Thoracic aorta (tissue), 2 donors: Measurements from ENCODE around the gene FAM3D. TPM values are rescaled to one million over a fixed set of nuclear protein-coding genes. Genes with fewer than 3 reads are reported as not detected.

Experiments
- ATAC-seq: fragments of 150-250 bp; one replicate; pipeline ENCODE4 v1.8.0; 2017; ENCODE audit warnings: low read depth; ENCODE audit not compliant: insufficient number of reproducible peaks, low FRiP score
- DNase-seq: peaks from one replicate; pipeline ENCODE4 v3.0.0-alpha.2; 2020; ENCODE audit warnings: low spot score
- H3K27ac ChIP-seq, 2 donors: fragments of 200-600 bp; sonication (generic); 1 replicate in 1 of 2; 2 replicates in 1 of 2; pipeline ENCODE4 v1.5.1; 2016; ENCODE audit warnings: mild to moderate bottlenecking in 2 of 2, moderate library complexity in 2 of 2
- H3K27me3 ChIP-seq: fragments of 200-600 bp; sonication (generic); replicated peaks from 2 replicates; pipeline ENCODE4 v1.6.0; 2016; ENCODE audit warnings: mild to moderate bottlenecking; ENCODE audit not compliant: insufficient read depth
- H3K36me3 ChIP-seq: fragments of 200-600 bp; sonication (generic); one replicate; pipeline ENCODE4 v1.5.1; 2016
- H3K4me1 ChIP-seq, 2 donors: fragments of 200-600 bp; sonication (generic); 1 replicate in 1 of 2; 2 replicates in 1 of 2; pipeline versions ENCODE4 v1.5.1 to v1.6.0; 2016; ENCODE audit warnings: low read depth in 2 of 2, mild to moderate bottlenecking in 1 of 2; ENCODE audit not compliant: control insufficient read depth in 1 of 2
- H3K4me3 ChIP-seq: fragments of 200-600 bp; sonication (generic); 2 replicates; pipeline ENCODE4 v1.5.1; 2016; ENCODE audit warnings: mild to moderate bottlenecking
- H3K9me3 ChIP-seq: fragments of 200-600 bp; sonication (generic); 2 replicates; pipeline ENCODE4 v1.5.1; 2016
- total RNA-seq, 2 donors: library from RNA; depleted of rRNA; stranded (reverse); fragments of >200 nt; gene quantifications; one replicate each; pipeline versions ENCODE4 v1.1.0 to v1.2.3, GENCODE V29; 2016
- TF ChIP-seq, protein P1 (sequence below): fragments of 200-600 bp; sonication (generic); IDR thresholded peaks from one replicate; pipeline ENCODE4 v1.5.1; 2019; ENCODE audit warnings: antibody characterized with exemption

The FAM3D gene
- total RNA-seq, 2 donors from 2014 or later: not detected

DNA sequence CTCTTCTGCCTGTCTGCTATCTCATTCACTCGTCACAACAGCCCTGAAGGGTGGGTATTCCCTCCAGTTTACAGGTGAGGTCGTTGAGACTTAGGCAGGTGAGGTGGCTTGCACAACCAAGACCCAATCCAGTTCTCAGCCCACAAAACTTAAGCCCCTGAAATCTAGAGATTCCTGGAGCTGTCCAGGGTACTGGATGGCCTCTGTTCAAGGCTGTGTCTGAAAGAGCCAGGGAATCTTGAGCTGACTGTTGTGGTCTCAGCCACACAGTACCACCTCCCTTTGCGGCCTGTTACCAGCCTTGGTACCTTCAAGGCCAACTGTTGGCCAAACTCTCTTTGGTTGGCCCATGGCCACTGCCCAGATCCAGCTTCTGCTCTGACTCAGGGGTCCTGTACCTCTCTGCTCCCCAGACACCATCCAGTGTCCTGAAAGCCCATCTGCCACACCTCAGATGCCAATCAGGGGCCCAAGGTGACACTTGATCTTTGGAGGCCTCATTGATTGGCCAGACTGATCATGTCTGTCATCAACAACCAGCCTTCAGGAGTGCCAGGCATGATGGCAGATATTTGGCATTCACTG, 78.5 kb downstream of the FAM3D start:
- H3K36me3 ChIP-seq: no peaks in the 10 kb centered on the region
- no peak overlapping the region for H3K4me3 ChIP-seq
- ATAC-seq (no peak), DNase-seq (no peak)
- peaks cover 3 to 15% of the 10 kb centered on the region in 2 donors for H3K4me1 ChIP-seq
- H3K9me3 ChIP-seq: no peaks in the 10 kb centered on the region
- H3K27me3 ChIP-seq: no peaks in the 10 kb centered on the region
- TF ChIP-seq, protein P1, sequence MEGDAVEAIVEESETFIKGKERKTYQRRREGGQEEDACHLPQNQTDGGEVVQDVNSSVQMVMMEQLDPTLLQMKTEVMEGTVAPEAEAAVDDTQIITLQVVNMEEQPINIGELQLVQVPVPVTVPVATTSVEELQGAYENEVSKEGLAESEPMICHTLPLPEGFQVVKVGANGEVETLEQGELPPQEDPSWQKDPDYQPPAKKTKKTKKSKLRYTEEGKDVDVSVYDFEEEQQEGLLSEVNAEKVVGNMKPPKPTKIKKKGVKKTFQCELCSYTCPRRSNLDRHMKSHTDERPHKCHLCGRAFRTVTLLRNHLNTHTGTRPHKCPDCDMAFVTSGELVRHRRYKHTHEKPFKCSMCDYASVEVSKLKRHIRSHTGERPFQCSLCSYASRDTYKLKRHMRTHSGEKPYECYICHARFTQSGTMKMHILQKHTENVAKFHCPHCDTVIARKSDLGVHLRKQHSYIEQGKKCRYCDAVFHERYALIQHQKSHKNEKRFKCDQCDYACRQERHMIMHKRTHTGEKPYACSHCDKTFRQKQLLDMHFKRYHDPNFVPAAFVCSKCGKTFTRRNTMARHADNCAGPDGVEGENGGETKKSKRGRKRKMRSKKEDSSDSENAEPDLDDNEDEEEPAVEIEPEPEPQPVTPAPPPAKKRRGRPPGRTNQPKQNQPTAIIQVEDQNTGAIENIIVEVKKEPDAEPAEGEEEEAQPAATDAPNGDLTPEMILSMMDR: no peak
- H3K27ac ChIP-seq: no peak overlapping the region

DNA sequence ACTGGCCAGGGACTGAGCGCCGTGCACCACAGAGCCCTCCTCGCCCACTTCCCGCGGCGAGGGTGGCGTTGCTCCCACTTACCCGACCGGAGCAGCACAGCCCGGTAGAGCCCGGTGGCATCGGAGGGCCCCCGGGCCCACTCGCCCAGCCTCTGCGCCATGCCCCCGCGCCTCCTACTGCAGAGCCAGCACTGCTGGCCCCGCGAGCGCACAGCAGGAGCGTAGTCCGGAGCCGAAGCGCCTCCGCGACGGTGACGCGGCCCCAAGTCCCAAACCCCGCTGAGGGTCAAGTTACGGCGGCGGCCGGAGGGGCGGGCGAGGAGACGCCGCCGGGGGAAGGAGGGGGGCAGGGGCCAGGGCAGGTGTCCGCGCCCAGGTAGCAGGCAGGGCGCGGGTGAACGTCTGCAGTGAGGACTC, 79.8 kb downstream of the FAM3D start:
- ATAC-seq (no peak), DNase-seq (no peak)
- H3K9me3 ChIP-seq: no peaks in the 10 kb centered on the region
- H3K4me1 ChIP-seq: peaks cover 3 to 15% of the 10 kb centered on the region in 2 donors
- H3K4me3 ChIP-seq: peak overlapping the region; percentile 29
- TF ChIP-seq, protein P1: no peak
- no peaks in the 10 kb centered on the region for H3K27me3 ChIP-seq
- no peak overlapping the region for H3K27ac ChIP-seq
- H3K36me3 ChIP-seq: no peaks in the 10 kb centered on the region

DNA sequence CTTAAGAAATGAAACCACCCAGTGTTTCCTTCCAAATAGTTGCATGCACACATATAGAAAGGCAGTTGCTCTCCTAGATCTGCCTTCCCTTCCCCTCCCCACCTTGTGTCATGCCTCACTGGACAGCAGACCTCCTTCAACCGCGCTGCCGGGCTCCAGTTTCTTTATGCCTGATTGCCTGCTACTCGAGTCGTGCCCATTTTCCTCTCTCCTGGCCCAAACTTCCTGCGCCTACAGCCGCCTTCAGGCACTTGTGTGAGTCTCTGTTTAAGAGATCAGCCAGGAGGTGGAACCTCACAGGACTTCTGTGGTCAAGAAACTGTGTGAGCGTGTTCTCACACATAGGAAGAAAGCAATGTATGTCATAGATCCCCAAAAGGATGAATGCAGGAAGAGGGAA, 80.6 kb downstream of the FAM3D start:
- TF ChIP-seq, protein P1: no peak
- H3K9me3 ChIP-seq: no peaks in the 10 kb centered on the region
- DNase-seq: no peak
- H3K4me1 ChIP-seq: peaks cover 3 to 15% of the 10 kb centered on the region in 2 donors
- ATAC-seq: no peak
- no peaks in the 10 kb centered on the region for H3K27me3 ChIP-seq
- no peaks in the 10 kb centered on the region for H3K36me3 ChIP-seq
- H3K4me3 ChIP-seq: peak overlapping the region; percentile 75
- no peak overlapping the region for H3K27ac ChIP-seq

DNA sequence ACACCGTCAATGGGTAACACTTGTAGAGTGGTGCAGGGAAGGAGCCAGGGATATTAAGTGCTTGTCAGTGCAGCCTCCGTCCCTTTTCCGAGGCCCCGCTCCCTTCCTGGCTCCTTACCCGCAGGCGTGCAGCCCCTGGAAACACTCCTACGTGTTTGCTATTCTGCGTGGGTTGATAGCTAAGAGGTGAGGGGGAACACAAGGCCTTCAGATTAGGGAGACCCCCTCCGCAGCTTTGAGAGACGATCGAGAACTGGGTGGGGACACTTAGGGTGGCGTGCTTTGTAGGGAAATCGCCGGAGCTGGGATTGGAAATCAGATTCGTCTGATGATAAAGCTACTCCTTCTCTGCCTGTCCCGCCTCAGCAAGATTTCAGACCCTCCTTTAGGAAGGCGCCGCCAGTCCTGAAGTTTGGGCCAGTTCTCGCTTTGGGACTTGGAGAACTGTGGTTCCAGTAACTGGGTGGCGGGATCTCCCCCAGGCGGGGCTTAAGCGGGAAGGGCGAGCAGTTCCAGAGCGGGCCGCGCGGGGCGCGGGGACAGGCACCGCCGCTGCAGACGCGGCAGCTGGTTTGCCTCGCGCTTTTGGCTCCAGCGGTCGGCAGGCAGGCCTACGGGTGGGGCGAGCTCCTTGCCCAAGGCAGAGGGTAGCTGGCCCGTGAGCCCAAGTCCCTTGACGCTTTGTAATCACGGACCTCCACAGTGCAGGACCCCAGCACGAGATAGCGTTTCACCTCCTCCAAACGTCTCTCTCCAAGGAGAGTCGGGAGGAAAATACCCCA, 81.4 kb downstream of the FAM3D start:
- DNase-seq: peak; percentile 17
- H3K4me1 ChIP-seq: peaks cover 3 to 15% of the 10 kb centered on the region in 2 donors
- H3K36me3 ChIP-seq: no peaks in the 10 kb centered on the region
- no peaks in the 10 kb centered on the region for H3K27me3 ChIP-seq
- TF ChIP-seq, protein P1: peak; percentile 90
- peak overlapping the region; percentile 75 for H3K4me3 ChIP-seq
- peak overlapping the region; percentile 35 to 46 for H3K27ac ChIP-seq
- H3K9me3 ChIP-seq: no peaks in the 10 kb centered on the region
- peak; percentile 56 for ATAC-seq

DNA sequence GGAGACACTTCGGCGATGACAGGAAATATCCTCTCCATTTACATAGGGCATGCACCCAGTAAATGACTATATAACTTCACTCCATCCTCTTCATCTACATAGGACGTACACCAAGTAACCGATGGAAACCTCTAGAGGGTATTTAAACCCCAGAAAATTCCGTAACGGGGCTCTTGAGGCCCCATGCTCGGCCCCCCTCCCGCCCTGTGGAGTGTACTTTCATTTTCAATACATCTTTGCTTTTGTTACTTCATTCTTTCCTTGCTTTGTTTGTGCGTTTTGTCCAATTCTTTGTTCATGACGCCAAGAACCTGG, 81.9 kb downstream of the FAM3D start:
- no peaks in the 10 kb centered on the region for H3K36me3 ChIP-seq
- no peak for DNase-seq
- TF ChIP-seq, protein P1: no peak
- H3K4me1 ChIP-seq: peaks cover 3 to 15% of the 10 kb centered on the region in 2 donors
- H3K27me3 ChIP-seq: no peaks in the 10 kb centered on the region
- no peak for ATAC-seq
- no peaks in the 10 kb centered on the region for H3K9me3 ChIP-seq
- peak overlapping the region; percentile 35 to 46 for H3K27ac ChIP-seq
- H3K4me3 ChIP-seq: peak overlapping the region; percentile 75

Other genes starting within 250 kb of the FAM3D start
- gene PDHB, start 232.9 kb downstream of the FAM3D start, total RNA-seq: 10 to 100 TPM; 59.3 to 83.5 TPM
- 10 to 100 TPM; 14.5 to 28.6 TPM for gene KCTD6, start 174.7 kb downstream of the FAM3D start, total RNA-seq
- 10 to 100 TPM; 20.8 to 22.2 TPM for gene ACOX2, start 129.6 kb downstream of the FAM3D start, total RNA-seq
- 10 to 100 TPM; 25.3 to 63.6 TPM for gene FAM107A, start 89.4 kb downstream of the FAM3D start, total RNA-seq